ENCODE results near the gene FDXACB1. TPM values are rescaled to one million over a fixed set of nuclear protein-coding genes. Genes with fewer than 3 reads are reported as not detected.

The FDXACB1 gene
- total RNA-seq: 1 to 10 TPM; 6.2 to 7.9 TPM

DNA sequence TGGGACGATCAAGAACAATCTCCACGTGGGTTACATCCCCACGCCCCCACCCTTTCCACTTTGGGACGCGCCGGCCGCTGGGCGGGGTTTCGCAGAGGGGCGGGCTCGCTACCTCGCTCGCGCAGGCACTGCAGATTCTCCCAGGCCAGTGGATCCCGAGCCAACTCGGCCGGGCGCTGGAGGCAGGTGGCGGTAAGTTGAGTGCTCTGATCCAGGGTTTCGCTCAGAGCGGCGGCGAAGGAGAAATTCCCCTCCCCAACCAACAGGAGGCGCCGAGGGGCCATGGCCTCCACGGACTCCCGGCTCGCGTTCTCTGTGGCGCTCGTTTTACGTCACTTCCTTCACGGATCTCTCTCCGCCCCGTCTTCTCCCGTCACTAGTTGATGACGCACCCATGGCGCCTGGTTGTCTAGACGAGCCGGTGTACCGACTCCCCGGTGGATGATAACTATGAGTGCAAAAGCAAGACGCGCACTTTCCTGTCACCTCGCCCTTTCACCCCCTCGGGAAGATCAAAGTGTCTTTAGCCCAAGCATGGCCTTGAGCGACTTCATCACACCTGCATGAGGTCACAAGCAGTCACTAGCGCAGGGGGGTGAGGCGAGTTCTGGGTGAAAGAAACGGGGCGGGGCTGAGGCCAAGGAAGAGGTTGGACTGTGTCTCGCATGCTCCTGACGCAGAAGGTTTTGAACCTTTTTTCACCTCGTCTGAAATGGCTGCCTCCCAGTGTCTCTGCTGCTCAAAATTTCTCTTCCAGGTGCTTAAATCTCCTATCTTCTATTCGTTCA lies at the start of gene FDXACB1, which contains the start of gene CFAP68:
Gene FDXACB1 (minus strand): TSS at position 317 of the 788 bp plus-strand sequence. CDS start 33 bp downstream, at position 284.
Gene CFAP68 (plus strand): TSS at position 693 of the 788 bp plus-strand sequence. CDS start 20 bp downstream, at position 713.
- Mint-ChIP-seq H3K9me3 (peaks cover 3% of the 10 kb centered on the region), H3K27me3 (no peaks in the 10 kb centered on the region), H3K36me3 (peaks cover 5% of the 10 kb centered on the region), H3K4me3 (peak within 1 kb of the TSS; percentile 96), H3K27ac (peak within 1 kb of the TSS; percentile 95 to 96), H3K4me1 (ENCODE audit: low read depth in 2 of 2) (peaks cover 13 to 15% of the 10 kb centered on the region in 2 donors)
- DNase-seq (ENCODE audit: low spot score) (peak; percentile 96), ATAC-seq (peak; percentile 95 to 96)

- Mint-ChIP-seq H3K27ac (peak overlapping the region; percentile 69 to 83), H3K27me3 (peaks cover 0 to 2% of the 10 kb centered on the region in 2 donors), H3K9me3 (no peaks in the 10 kb centered on the region), H3K4me1 (ENCODE audit: low read depth in 2 of 2) (peaks cover 7 to 17% of the 10 kb centered on the region in 2 donors), H3K36me3 (no peaks in the 10 kb centered on the region), H3K4me3 (peak overlapping the region; percentile 83)
- peak; percentile 95 for DNase-seq (ENCODE audit: low spot score)
- ATAC-seq: peak; percentile 97
Measured at GRCh38 chr11:111926505-111927391, 47.8 kb upstream of the FDXACB1 start.

DNA sequence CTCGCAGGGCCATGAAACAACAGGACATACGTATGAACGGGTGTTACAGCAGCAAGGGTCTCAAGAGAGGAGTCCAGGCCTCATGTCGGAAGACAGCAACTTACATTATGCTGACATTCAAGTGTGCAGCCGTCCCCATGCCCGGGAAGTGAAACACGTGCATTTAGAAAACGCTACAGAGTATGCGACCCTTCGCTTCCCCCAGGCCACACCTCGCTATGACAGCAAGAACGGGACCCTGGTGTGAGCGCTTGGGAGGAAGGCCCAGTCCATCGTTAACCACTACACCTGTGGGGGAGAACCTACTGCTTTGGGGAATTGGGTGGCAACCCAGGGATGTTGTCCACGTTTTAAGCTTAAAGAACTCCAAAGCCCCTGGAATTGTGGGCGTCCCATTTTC lies 47.0 kb upstream of the FDXACB1 start:
- Mint-ChIP-seq H3K9me3 (no peaks in the 10 kb centered on the region), H3K27me3 (peaks cover 3 to 6% of the 10 kb centered on the region in 2 donors), H3K36me3 (no peaks in the 10 kb centered on the region), H3K27ac (peak overlapping the region; percentile 69 to 83), H3K4me1 (ENCODE audit: low read depth in 2 of 2) (peaks cover 7 to 17% of the 10 kb centered on the region in 2 donors), H3K4me3 (peak overlapping the region; percentile 83)
- ATAC-seq (no peak), DNase-seq (ENCODE audit: low spot score) (no peak)

- no peaks in the 10 kb centered on the region for H3K9me3 Mint-ChIP-seq
- peaks cover 7 to 11% of the 10 kb centered on the region in 2 donors for H3K27me3 Mint-ChIP-seq
- peaks cover 7 to 17% of the 10 kb centered on the region in 2 donors for H3K4me1 Mint-ChIP-seq (ENCODE audit: low read depth in 2 of 2)
- H3K4me3 Mint-ChIP-seq: no peak overlapping the region
- no peaks in the 10 kb centered on the region for H3K36me3 Mint-ChIP-seq
- no peak for ATAC-seq
- no peak for DNase-seq (ENCODE audit: low spot score)
- peak overlapping the region in 1 of 2 donors; percentile 8 for H3K27ac Mint-ChIP-seq
Measured at GRCh38 chr11:111923951-111924350, 45.0 kb upstream of the FDXACB1 start.

- no peak overlapping the region for H3K27ac Mint-ChIP-seq
- H3K9me3 Mint-ChIP-seq: no peaks in the 10 kb centered on the region
- no peaks in the 10 kb centered on the region for H3K36me3 Mint-ChIP-seq
- DNase-seq (ENCODE audit: low spot score): no peak
- no peak overlapping the region for H3K4me3 Mint-ChIP-seq
- H3K27me3 Mint-ChIP-seq: peaks cover 7 to 11% of the 10 kb centered on the region in 2 donors
- H3K4me1 Mint-ChIP-seq (ENCODE audit: low read depth in 2 of 2): peaks cover 7 to 17% of the 10 kb centered on the region in 2 donors
- ATAC-seq: no peak
Measured at GRCh38 chr11:111923351-111923788, 44.4 kb upstream of the FDXACB1 start.

- Mint-ChIP-seq H3K27ac (no peak overlapping the region), H3K4me3 (no peak overlapping the region), H3K36me3 (no peaks in the 10 kb centered on the region), H3K4me1 (ENCODE audit: low read depth in 2 of 2) (peaks cover 7 to 17% of the 10 kb centered on the region in 2 donors), H3K27me3 (peaks cover 7 to 11% of the 10 kb centered on the region in 2 donors), H3K9me3 (no peaks in the 10 kb centered on the region)
- ATAC-seq (no peak), DNase-seq (ENCODE audit: low spot score) (no peak)
Measured at GRCh38 chr11:111922803-111923202, 43.8 kb upstream of the FDXACB1 start.

GRCh38 chr11:111921541-111922230 lies 42.7 kb upstream of the FDXACB1 start:
- H3K4me3 Mint-ChIP-seq: no peak overlapping the region
- H3K9me3 Mint-ChIP-seq: no peaks in the 10 kb centered on the region
- H3K36me3 Mint-ChIP-seq: no peaks in the 10 kb centered on the region
- H3K4me1 Mint-ChIP-seq (ENCODE audit: low read depth in 2 of 2): peaks cover 7 to 11% of the 10 kb centered on the region in 2 donors
- ATAC-seq: no peak
- no peak overlapping the region for H3K27ac Mint-ChIP-seq
- DNase-seq (ENCODE audit: low spot score): no peak
- H3K27me3 Mint-ChIP-seq: peaks cover 16 to 18% of the 10 kb centered on the region in 2 donors

DNA sequence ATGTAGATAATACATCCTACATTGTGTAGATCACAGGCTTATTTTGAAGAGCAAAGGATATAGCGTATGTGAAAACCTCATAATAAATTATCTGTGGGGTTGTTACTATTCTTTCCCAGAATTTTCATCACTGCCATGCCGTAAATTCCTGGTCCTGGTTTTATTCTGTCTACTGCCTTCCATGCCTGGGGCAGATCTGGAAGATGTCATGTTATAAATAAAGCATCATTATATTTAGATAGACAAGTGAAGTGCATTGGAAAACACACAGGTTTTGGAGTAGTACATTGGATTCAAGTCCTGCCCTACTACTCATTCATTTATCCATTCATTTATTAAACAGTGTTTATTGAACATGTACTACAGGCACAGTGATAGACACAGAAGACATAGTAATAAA lies 41.9 kb upstream of the FDXACB1 start:
- Mint-ChIP-seq H3K27ac (no peak overlapping the region), H3K27me3 (peaks cover 23 to 24% of the 10 kb centered on the region in 2 donors), H3K4me1 (ENCODE audit: low read depth in 2 of 2) (peaks cover 3% of the 10 kb centered on the region in 2 donors), H3K4me3 (no peak overlapping the region), H3K9me3 (no peaks in the 10 kb centered on the region), H3K36me3 (no peaks in the 10 kb centered on the region)
- ATAC-seq (no peak), DNase-seq (ENCODE audit: low spot score) (no peak)

GRCh38 chr11:111918390-111919256 lies 39.7 kb upstream of the FDXACB1 start, which contains the start of gene C11orf52:
TSS of gene C11orf52 (plus strand) at chr11:111918913. CDS start at chr11:111918973, 60 bp downstream.
- Mint-ChIP-seq H3K27me3 (peaks cover 27 to 28% of the 10 kb centered on the region in 2 donors), H3K4me3 (no peak within 1 kb of the TSS), H3K27ac (no peak within 1 kb of the TSS), H3K9me3 (no peaks in the 10 kb centered on the region), H3K4me1 (ENCODE audit: low read depth in 2 of 2) (no peaks in the 10 kb centered on the region), H3K36me3 (no peaks in the 10 kb centered on the region)
- no peak for ATAC-seq
- no peak for DNase-seq (ENCODE audit: low spot score)

DNA sequence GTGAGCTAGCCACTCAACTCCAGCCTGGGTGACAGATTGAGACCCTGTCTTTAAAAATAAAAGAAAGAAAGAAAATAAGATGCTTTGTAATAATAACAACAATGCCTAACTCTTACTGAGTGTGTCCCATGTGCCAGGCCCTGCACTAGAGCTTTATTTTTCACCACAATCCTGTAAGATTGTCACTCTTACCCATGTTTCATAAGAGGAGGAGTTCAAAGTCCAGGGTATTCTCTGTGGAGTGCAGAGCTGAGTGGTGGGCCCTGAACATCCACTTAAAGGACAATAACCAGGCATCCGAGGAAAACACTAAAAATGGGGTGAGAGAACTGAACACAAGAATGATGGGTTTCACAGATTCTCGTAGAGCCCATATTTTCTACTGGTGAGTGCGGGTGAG lies 38.8 kb upstream of the FDXACB1 start:
- DNase-seq (ENCODE audit: low spot score) (no peak), ATAC-seq (no peak)
- Mint-ChIP-seq H3K27ac (no peak overlapping the region), H3K27me3 (peaks cover 27 to 29% of the 10 kb centered on the region in 2 donors), H3K4me1 (ENCODE audit: low read depth in 2 of 2) (no peaks in the 10 kb centered on the region), H3K9me3 (no peaks in the 10 kb centered on the region), H3K4me3 (no peak overlapping the region), H3K36me3 (no peaks in the 10 kb centered on the region)

GRCh38 chr11:111917312-111917711 lies 38.3 kb upstream of the FDXACB1 start:
- Mint-ChIP-seq H3K4me3 (no peak overlapping the region), H3K9me3 (no peaks in the 10 kb centered on the region), H3K27ac (no peak overlapping the region), H3K36me3 (no peaks in the 10 kb centered on the region), H3K4me1 (ENCODE audit: low read depth in 2 of 2) (no peaks in the 10 kb centered on the region), H3K27me3 (peaks cover 27 to 29% of the 10 kb centered on the region in 2 donors)
- DNase-seq (ENCODE audit: low spot score) (no peak), ATAC-seq (no peak)

GRCh38 chr11:111916768-111917167 lies 37.8 kb upstream of the FDXACB1 start:
- Mint-ChIP-seq H3K4me3 (no peak overlapping the region), H3K9me3 (no peaks in the 10 kb centered on the region), H3K4me1 (ENCODE audit: low read depth in 2 of 2) (no peaks in the 10 kb centered on the region), H3K27me3 (peaks cover 27 to 32% of the 10 kb centered on the region in 2 donors), H3K27ac (no peak overlapping the region), H3K36me3 (no peaks in the 10 kb centered on the region)
- ATAC-seq (no peak), DNase-seq (ENCODE audit: low spot score) (no peak)

All from natural killer cell treated with Interleukin-12 subunit alpha and Interleukin-12 subunit beta and Interleukin-15 and Interleukin-18, amount 100 ng/mL, for 72 hours (primary cell).